Small intestine (tissue), 7 donors: ENCODE results near the gene KDM1A. TPM values are rescaled to one million over a fixed set of nuclear protein-coding genes. Genes with fewer than 3 reads are reported as not detected.

ENCODE experiments used
- DNase-seq, 2 donors: peaks; one replicate each; pipeline versions ENCODE4 v3.0.0 to v3.0.0-alpha.2; 2013
- FAIRE-seq: peaks from 2 replicates; lab custom pipeline; 2012; peaks lifted over from hg19 to GRCh38; lab: Jason Lieb, UNC
- H3K27ac ChIP-seq, 3 donors: one replicate each; pipeline ENCODE4 v1.5.1; 2013; ENCODE audit warnings: low read length in 2 of 3, mild to moderate bottlenecking in 2 of 3, control low read depth in 1 of 3, inconsistent platforms in 1 of 3, low read depth in 1 of 3, moderate library complexity in 1 of 3
- H3K27me3 ChIP-seq, 3 donors: one replicate each; pipeline ENCODE4 v1.6.1; 2013; ENCODE audit warnings: low read length in 3 of 3, inconsistent platforms in 1 of 3; ENCODE audit not compliant: control insufficient read depth in 3 of 3, insufficient read depth in 3 of 3
- H3K36me3 ChIP-seq, 3 donors: one replicate each; pipeline ENCODE4 v1.6.1; 2013; ENCODE audit warnings: low read length in 3 of 3, inconsistent platforms in 1 of 3, low read depth in 1 of 3, mild to moderate bottlenecking in 1 of 3, moderate library complexity in 1 of 3; ENCODE audit not compliant: control insufficient read depth in 3 of 3, insufficient read depth in 2 of 3
- H3K4me1 ChIP-seq, 3 donors: one replicate each; pipeline ENCODE4 v1.6.1; 2013; ENCODE audit warnings: low read length in 2 of 3, inconsistent platforms in 1 of 3, low read depth in 1 of 3, mild to moderate bottlenecking in 1 of 3, moderate library complexity in 1 of 3; ENCODE audit not compliant: control insufficient read depth in 3 of 3, insufficient read depth in 2 of 3
- H3K4me3 ChIP-seq, 3 donors: one replicate each; pipeline ENCODE4 v1.5.1; 2013; ENCODE audit warnings: low read length in 3 of 3, control low read depth in 1 of 3, inconsistent platforms in 1 of 3, low read depth in 1 of 3, mild to moderate bottlenecking in 1 of 3, moderate library complexity in 1 of 3
- H3K9me3 ChIP-seq, 2 donors: one replicate each; pipeline ENCODE4 v1.6.1; 2013; ENCODE audit warnings: low read depth in 1 of 2, low read length in 1 of 2; ENCODE audit not compliant: control insufficient read depth in 2 of 2, insufficient read depth in 1 of 2
- WGBS, 3 donors: extraction: QIAGEN DNeasy Blood & Tissue Kit; methylation state at CpG; one replicate each; pipeline ENCODE4 v1.1.7; 2013; 5-methylcytosine and 5-hydroxymethylcytosine counted together
- polyA plus RNA-seq, 4 donors: library from polyadenylated mRNA; stranded (reverse) in 3 of 4; unstranded in 1 of 4; fragments of 200-250 nt in 3 of 4; fragments of 120-200 nt in 1 of 4; gene quantifications; one replicate each; pipeline versions ENCODE4 v1.2.1 to v1.2.3, GENCODE V29; 2013
- donor health status: healthy with polysubstance abuse.
- donor health status: control.
- donor health status: control.
- donor health status: Bipolar disorder and iron deficiency.
- donor health status: healthy.

KDM1A gene
- polyA plus RNA-seq, 4 donors = 25.7 to 79.6 (median 32.3) TPM

DNA sequence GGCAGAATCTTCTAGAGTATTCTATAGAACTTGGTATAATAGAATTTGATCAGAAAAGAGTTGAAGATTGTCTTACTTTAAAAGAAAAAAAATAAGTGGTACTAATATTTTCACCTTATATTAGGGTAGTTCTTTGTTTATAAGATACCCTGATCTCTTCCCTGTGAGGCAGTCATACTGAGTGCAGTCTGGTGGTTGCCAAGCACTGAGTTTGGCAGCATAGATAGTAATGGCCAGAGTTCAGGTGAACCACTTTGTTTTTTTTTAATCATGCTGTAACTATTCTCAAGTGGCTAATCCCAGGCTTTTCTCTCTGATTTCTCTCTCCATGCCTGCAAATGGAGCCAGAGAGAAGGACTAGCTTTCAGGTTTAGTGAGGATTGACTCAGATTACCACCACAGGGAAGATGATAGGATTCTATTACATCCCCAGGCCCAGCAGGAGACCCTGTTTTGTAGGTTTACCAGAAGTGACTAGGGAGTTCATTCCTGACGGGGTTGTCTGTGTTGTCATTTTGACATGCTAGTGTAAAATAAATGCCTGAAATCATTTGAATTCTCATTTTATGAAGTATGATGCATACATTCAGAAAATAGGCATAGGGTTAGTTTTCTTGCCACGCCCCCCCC lies 16.7 kb downstream of the KDM1A start:
- Histone ChIP-seq H3K36me3 (peaks cover 0 to 6% (median 0%) of the 10 kb centered on the region in 3 donors), H3K4me3 (no peak overlapping the region), H3K27ac (no peak overlapping the region), H3K9me3 (no peaks in the 10 kb centered on the region), H3K4me1 (peaks cover 0 to 2% (median 0%) of the 10 kb centered on the region in 3 donors), H3K27me3 (no peaks in the 10 kb centered on the region)
- WGBS, 3 donors = 86 to 95% (median 94%) methylated on average over 2 of the region's 2 CpGs
- DNase-seq (peak in 1 of 2 donors; percentile 11), FAIRE-seq (no peak)

DNA sequence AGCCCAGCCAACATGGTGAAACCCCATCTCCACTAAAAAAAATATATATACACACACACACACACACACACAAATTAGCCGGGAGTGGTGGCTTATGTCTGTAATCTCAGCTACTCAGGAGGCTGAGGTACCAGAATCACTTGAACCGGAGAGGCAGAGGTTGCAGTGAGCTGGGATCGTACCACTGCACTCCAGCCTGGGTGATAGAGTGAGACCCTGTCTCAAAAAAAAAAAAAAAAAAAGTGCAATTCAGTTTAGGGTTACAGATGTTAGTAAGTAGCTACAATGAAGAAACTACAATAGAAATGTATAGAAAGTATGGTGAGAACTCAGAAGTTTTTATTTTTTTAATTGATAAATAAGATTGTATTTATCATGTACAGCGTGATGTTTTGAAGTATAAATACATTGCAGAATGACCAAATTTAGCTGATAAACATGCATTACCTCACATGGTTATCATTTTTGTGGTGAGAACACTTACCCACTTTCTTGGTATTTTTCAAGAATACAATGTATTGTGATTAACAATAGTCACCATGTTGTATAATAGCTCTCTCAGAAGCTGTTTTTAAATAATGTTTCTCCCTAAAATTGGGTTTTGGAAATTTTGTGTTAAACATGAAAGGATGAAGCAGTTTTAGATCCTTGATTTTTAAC lies 17.9 kb downstream of the KDM1A start:
- WGBS, 3 donors = 90 to 95% (median 90%) methylated on average over 4 of the region's 4 CpGs

DNA sequence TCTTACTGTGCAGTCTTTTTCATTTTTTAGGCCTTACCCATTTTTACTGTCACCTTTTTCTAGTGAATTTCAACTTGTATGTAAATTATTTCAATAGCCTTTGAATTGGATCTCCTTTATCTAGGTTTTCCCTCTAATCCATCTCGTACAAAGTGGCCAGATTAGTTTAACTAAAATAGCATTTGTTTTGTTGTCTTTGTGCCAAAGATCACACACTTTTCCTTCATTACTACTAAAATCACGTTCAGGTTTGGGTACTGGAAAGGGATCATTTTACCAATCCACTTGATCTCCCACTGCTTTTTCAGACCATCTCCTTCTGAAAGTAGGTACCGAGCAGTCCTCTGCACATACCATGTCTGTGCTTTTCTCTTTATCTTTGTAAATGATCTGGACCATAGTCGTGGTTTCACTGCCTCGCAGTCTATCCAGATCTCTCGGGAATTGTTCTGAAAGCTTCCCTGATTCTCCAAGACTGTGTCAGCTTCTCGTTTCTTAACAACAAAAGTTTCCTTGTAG lies 20.1 kb downstream of the KDM1A start:
- H3K4me3 ChIP-seq = no peak overlapping the region

More for the DNA sequence above, 17.9 kb downstream of the KDM1A start:
- H3K27me3 ChIP-seq = no peaks in the 10 kb centered on the region
- peaks cover 0 to 6% (median 0%) of the 10 kb centered on the region in 3 donors for H3K36me3 ChIP-seq
- H3K9me3 ChIP-seq = no peaks in the 10 kb centered on the region
- H3K27ac ChIP-seq = no peak overlapping the region
- peaks cover 0 to 2% (median 0%) of the 10 kb centered on the region in 3 donors for H3K4me1 ChIP-seq
- no peak overlapping the region for H3K4me3 ChIP-seq
- no peak for FAIRE-seq
- DNase-seq = no peak

DNA sequence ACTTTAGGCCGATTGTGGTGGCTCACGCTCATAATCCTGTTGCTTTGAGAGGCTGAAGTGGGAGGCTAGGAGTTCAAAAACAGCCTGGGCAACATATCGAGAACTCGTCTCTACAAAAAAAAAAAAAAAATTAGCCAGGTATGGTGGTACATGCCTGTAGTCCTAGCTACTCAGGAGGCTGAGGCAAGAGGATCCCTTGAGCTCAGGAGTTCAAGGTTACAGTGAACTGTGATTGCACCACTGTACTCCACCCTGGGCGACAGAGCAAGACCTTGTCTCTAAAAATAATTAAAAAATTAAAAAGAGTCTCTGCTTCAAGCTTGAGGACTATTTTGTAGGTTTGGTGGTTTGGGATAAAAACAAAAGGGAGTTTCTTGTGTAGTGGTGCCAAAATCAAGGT lies 21.2 kb downstream of the KDM1A start:
- WGBS, 3 donors = 91 to 96% (median 94%) methylated on average over 5 of the region's 5 CpGs
- no peak for FAIRE-seq
- no peak overlapping the region for H3K4me3 ChIP-seq
- no peak for DNase-seq
- H3K4me1 ChIP-seq = peaks cover 0 to 2% (median 0%) of the 10 kb centered on the region in 3 donors
- no peaks in the 10 kb centered on the region for H3K27me3 ChIP-seq
- H3K9me3 ChIP-seq = no peaks in the 10 kb centered on the region
- no peak overlapping the region for H3K27ac ChIP-seq
- H3K36me3 ChIP-seq = peaks cover 0 to 4% (median 0%) of the 10 kb centered on the region in 3 donors

More for the DNA sequence above, 20.1 kb downstream of the KDM1A start:
- no peak for DNase-seq
- Histone ChIP-seq H3K36me3 (peaks cover 0 to 5% (median 0%) of the 10 kb centered on the region in 3 donors), H3K27ac (no peak overlapping the region), H3K9me3 (no peaks in the 10 kb centered on the region), H3K27me3 (no peaks in the 10 kb centered on the region), H3K4me1 (peaks cover 0 to 2% (median 0%) of the 10 kb centered on the region in 3 donors)
- no peak for FAIRE-seq
- WGBS, 3 donors = 76 to 79% (median 78%) methylated on average over 7 of the region's 7 CpGs

DNA sequence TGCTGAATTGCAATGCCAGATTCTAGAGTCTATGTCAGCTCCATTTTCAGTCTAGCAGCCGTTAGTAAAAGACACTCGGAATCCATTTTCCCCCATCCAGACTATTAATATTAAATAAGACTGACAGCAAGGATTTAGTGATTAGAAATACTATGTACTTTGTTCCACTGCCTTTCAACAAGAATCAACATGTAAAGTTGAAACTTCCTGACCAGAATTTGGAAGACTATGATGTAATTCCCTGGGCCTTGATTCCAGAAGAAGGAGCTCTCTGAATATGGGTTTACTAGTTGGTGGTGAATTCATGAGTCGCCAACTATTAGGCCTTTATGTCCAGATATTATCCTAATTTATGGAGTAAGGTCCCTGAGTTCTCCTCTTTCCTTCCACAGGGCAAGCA lies 24.8 kb downstream of the KDM1A start:
- peaks cover 0 to 8% (median 0%) of the 10 kb centered on the region in 3 donors for H3K36me3 ChIP-seq
- FAIRE-seq = no peak
- no peaks in the 10 kb centered on the region for H3K27me3 ChIP-seq
- no peak overlapping the region for H3K4me3 ChIP-seq
- no peaks in the 10 kb centered on the region for H3K4me1 ChIP-seq
- H3K27ac ChIP-seq = no peak overlapping the region
- WGBS, 3 donors = 90 to 96% (median 94%) methylated on average over 3 of the region's 3 CpGs
- no peaks in the 10 kb centered on the region for H3K9me3 ChIP-seq
- no peak for DNase-seq

DNA sequence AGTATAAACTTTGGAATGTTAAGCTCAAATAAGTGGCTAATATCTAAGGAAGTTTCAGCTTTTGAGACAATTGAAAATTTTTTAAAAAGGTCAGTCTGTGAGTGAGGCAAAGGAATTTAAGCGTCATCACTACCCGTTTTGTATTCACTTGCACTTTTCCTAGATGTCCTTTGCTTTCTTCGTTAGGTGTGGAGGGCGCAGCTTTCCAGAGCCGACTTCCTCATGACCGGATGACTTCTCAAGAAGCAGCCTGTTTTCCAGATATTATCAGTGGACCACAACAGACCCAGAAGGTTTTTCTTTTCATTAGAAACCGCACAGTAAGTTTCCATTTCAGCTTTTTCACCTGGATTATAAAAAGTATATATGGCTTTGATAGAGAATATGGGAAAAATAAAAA lies 30.9 kb downstream of the KDM1A start:
- Histone ChIP-seq H3K36me3 (peaks cover 3 to 21% (median 6%) of the 10 kb centered on the region in 3 donors), H3K27ac (no peak overlapping the region), H3K4me3 (no peak overlapping the region), H3K27me3 (no peaks in the 10 kb centered on the region), H3K4me1 (no peaks in the 10 kb centered on the region), H3K9me3 (no peaks in the 10 kb centered on the region)
- 87 to 95% (median 90%) methylated on average over 7 of the region's 7 CpGs for WGBS, 3 donors
- no peak for DNase-seq
- no peak for FAIRE-seq

DNA sequence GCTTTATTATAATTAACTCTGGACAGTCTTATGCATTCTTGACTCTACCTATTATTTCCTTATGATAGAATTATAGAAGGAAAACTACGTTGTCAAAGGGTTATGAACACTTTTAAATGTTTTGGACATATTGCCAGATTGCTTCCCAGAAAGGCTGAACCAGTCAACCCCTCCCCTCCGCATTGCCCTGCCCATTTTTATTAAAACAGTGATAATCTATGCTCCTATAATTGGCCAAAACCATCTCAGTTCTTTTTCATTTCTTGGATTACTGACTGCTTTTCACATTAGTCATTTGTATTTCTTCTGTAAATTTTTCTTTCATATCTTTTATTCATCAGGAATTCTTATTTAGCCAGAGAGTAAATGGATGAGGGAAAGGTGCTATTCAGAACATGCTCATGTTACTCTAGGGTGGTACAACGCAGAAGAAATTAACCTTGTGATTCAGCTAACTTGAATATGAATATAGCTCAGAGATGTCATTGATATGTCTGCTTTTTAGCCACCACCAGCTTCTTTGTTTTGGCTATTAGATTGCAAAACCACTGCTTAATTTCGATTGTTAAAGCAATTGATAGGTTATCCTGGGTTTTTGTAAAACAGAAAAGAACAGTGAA lies 32.1 kb downstream of the KDM1A start:
- no peak for DNase-seq
- FAIRE-seq = no peak
- 77 to 91% (median 88%) methylated on average over 4 of the region's 4 CpGs for WGBS, 3 donors
- Histone ChIP-seq H3K27ac (no peak overlapping the region), H3K9me3 (no peaks in the 10 kb centered on the region), H3K4me1 (no peaks in the 10 kb centered on the region), H3K4me3 (no peak overlapping the region), H3K27me3 (no peaks in the 10 kb centered on the region), H3K36me3 (peaks cover 3 to 23% (median 6%) of the 10 kb centered on the region in 3 donors)

DNA sequence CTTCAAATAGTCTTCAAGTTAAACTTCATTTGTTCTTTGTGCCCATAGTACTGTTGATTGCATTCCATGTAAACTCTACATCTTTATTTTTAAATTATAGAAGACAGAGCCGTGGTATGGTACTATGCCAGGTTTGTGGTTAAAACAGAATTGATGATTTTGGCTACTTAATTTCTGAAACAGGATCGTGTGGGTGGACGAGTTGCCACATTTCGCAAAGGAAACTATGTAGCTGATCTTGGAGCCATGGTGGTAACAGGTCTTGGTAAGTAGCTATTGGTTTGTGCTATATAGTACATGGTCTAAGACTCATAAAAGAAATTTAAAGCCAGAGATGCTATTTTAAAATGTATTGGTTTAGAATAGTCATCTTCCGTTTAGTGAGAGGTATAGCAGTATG lies 38.0 kb downstream of the KDM1A start:
- Histone ChIP-seq H3K4me3 (no peak overlapping the region), H3K27ac (no peak overlapping the region), H3K36me3 (peaks cover 2 to 32% (median 5%) of the 10 kb centered on the region in 3 donors), H3K4me1 (peaks cover 0 to 2% (median 0%) of the 10 kb centered on the region in 3 donors), H3K27me3 (no peaks in the 10 kb centered on the region), H3K9me3 (no peaks in the 10 kb centered on the region)
- no peak for DNase-seq
- WGBS, 3 donors = 92 to 94% (median 94%) methylated on average over 5 of the region's 5 CpGs
- no peak for FAIRE-seq
